Fibroblast of skin of left quadriceps (primary cell): ENCODE results near the gene NFYC.

Experiments used
- DNase-seq, 2 experiments: peaks; one replicate each; pipeline ENCODE4 v3.0.0-alpha.2; 2013; ENCODE audit warnings: low read depth in 2 of 2

NFYC gene

DNA sequence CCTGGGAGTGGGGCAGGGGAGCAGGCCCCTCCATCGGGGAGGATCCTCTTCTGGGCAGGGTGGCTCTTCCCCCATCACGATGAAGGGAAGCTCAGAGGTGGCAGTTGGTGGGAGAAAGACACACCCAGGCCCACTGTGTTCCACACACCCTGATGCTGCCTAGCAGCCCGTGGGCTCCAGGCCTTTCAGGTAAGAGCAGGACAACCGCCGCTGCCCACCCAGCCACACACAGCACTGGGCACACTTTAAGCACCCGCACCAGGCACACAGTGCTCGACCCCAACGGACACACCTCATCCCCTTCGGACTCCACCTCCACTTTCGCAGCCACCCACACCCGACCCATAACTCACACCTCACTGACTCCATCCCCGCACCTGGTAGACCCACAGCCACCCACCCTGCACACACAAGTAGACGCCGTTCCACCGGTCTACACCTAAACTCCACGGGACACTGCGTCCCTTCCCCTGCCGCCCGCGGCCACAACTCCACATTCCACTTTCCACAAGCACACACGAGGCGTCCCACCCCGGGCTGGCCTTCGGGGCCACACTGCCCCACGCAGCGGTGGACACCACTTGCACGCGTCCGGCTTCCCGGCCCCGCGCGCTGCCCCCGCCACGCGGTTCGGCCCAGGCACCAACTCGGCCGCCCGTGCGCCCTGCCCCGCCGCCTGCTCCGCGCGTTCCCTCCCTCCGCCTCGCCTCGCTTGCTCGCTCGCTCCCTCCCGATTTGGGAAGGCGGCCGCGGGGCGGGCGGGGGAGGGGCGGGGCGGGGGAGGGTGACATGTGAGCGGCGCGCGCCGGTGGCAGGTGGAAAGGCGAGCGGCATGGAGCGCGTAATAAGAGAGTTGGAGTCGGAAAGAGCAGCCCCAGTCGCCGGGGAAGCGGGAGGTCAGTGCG lies 91.7 kb downstream of the NFYC start, which contains the start of gene KCNQ4:
KCNQ4 (plus strand) TSS at position 787 of the 905 bp plus-strand sequence. CDS start 307 bp downstream, outside the sequence.
- no peak for DNase-seq

DNA sequence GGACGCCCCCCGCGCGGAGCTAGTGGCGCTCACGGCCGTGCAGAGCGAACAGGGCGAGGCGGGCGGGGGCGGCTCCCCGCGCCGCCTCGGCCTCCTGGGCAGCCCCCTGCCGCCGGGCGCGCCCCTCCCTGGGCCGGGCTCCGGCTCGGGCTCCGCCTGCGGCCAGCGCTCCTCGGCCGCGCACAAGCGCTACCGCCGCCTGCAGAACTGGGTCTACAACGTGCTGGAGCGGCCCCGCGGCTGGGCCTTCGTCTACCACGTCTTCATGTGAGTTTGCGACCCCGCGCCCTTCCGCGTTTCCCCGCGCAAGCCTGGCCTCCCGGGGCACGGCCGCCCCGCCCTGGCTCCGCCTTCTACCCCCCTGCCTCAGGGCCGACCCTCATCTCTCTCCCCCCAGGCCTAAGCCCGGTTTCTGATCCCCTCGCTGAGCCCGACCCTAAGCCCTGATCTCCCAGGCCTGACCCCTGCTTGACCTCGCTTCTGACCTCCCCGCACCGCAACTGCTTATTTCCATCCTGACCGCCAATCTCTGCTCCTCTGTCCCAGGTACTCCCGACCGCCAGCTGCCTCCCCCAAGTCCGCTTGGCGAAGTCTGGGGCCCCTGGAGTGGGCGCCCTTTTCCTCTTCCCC lies 92.8 kb downstream of the NFYC start:
- DNase-seq = no peak

DNA sequence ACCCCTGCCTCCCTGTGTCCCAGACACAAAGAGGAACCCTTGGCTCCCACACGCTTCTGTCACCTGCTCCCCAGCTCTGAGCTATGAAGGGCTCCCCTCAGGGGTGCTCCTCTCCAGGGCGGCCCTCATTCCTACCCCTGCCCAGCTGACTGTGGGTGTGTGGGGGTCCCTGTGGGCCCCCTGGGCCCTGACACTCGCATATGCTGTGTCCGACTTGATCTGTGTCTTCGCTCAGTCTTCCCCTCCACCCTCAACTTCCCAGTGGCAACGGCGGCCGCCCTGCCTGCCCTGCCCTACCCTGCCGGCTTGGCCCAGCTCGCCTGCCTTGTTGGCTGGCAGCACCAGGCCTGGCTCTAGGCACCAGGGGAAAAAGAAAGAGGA lies 93.3 kb downstream of the NFYC start:
- no peak for DNase-seq

DNA sequence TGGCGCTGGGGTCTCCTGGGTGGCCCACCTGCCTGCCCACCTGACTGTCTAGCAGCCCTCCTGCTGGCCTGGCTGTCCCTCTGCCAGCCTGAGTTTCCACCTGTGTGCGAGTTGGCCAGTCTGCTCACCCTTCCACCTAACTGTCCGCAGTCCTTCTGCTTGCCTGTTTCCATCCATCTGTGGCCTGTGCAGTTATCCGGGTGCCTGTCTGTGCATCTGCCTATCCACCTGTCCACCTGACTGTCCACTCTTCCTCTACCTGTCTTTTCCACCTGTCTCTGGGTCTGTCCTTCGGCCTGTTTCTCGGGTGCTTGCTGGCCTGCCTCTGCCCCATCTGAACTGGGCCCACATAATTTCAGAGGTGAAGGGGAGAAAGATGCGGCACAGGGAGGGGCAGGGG lies 93.9 kb downstream of the NFYC start:
- no peak for DNase-seq

DNA sequence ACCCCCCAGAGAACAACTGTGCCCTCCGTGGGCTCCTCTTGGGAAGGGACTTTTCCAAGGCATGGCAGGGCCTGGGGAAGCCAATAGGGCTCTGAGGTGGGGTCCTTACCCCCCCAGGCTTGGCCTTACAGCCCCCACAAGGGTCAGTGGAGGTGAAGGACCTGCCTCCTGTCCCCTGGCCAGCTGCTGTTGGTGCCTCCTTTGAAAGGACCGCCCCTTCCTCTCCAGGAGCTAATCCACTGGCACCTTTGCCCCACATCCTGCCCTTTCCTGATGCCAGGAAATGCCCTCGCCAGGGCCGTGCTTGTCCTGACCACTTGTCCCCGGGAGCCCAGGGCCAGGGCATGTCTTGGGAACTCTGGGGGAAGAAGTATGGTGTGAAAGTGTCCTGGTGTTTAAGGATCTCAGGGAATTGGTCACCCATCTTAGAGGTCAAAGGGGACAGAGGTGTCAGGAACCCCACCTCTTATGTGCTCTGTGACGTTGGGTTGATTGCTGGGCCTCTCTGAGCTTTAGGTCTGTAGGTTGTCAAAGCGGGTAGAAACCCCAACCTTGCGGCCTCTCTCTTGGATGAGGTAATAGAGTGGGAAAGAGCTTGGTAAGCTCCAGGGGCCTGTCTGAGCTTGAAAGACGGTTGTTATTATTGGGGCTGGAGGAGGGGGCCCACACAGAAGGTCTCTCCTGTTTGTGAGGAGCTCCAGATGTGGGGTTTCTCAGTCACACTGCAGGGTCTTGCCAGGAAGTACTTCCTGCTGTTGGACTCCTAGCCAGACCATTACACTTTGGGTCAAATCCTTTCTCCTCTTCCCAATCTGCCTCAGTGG lies 94.9 kb downstream of the NFYC start:
- no peak for DNase-seq

DNA sequence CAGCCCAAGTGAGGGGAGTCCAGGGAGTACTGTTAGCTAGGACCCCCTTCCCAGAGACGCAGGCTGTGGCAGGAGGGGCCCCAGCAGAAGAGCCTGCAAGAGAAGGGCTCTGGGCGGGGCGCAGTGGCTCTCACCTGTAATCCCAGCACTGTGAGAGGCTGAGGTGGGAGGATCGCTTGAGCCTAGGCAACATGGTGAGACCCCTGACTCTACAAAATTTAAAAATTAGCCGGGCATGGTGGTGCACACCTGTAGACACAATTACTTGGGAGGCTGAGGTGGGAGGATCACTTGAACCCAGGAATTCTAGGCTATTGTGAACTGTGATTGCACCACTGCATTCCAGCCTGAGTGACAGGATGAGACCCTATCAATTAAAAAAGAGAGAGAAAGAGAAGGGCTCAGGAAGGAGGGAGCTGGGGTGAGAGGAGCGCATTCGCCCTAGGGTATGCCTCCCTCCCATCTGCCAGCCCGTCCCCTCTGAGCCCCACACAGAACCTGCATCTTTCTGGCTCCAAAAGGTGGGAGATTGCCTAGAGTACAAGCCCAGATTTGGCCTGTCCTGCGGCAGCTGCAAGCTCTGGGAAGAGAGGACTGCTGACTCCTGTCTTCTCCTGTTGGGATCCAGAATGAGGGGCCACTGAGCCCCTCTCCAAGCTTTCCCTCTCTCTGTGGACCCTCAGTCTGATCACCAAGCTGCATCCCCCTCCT lies 95.6 kb downstream of the NFYC start:
- no peak for DNase-seq

DNA sequence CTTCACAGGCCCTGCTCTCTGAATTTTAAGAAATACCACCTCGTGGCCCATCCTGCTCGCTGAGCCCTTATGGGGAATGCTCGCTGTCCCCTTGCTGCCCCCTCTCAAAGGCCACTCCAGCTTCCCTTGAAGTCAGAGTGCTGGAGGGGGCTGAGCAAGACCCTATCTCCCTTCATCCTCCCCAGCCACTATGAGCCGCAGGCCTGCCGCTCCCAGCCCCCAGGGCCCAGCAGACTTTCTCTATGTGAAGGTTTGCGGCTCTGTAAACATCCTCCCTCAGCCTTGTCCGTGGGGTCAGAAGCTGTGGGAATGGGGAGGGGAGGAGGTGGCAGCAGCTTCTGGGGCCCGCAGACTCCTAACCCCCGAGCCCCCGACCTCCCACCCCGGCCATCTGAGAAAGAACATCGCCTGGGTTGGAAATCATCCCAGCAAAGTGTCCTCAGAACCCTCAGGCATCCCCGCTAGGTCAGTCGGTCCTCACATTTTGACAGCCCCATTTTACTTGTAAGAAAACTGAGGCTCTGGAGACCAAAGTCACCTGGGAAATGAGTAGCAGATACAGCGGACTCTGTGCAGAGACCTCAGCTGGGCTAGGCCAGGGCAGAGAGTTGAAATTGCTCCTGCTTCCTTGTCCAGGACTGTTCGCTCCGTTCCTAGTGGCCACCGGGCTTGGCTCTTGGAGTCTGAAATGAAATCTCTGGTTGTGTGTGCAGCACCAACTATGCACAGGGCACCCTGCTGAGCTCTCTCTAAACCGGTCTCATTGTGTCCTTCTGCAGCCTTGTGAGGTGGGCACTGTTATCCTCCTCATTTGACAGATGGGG lies 96.4 kb downstream of the NFYC start:
- no peak for DNase-seq

DNA sequence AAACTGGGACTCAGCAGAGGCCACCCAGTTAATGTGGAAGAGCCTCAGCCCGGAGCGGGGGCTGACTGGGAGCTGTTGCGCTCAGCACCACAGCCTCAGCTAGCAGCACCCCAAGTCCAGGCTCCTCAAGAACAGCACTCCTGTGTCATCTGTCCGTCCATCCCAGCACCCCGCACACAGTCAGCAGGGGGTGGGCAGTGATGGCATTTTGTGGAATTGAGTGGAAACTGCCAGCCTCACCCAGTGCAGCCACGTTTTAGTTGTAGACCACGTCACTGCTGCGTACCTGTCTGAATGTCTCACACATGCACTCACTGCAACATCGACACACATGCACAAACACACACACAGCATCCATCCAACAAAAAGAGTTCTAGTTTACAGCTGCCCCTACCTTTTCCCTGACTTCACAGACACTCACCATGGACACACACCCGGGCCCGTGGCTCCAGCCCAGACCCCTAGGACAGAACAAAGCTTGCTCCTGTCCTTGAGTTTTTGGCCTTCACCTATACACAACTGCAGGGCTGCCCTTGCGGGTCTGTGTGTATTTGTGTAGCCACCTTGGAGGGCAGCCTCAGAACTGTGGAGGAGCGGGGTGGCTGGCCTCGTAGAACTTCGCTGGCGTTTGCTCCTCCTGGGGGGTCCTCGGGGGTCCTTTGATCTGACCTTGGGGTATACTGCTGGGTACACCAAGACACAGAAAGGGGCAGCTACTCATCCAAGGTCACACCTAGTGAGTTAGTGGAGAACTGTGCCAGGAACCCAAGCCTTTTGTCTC lies 97.2 kb downstream of the NFYC start:
- no peak for DNase-seq

DNA sequence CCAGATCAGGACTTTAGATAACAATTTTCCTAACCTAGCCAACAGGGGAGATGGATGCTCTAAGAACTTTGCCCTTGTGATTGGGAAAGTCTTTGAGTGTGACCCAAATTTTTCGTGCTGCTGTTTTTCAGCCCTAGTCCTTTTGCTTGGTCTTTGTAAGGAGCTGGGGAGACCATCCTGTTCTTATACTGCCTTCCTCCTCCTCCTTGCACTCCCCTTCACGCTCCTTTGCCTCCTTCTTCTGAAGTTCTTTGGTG lies 97.8 kb downstream of the NFYC start:
- DNase-seq = no peak

DNA sequence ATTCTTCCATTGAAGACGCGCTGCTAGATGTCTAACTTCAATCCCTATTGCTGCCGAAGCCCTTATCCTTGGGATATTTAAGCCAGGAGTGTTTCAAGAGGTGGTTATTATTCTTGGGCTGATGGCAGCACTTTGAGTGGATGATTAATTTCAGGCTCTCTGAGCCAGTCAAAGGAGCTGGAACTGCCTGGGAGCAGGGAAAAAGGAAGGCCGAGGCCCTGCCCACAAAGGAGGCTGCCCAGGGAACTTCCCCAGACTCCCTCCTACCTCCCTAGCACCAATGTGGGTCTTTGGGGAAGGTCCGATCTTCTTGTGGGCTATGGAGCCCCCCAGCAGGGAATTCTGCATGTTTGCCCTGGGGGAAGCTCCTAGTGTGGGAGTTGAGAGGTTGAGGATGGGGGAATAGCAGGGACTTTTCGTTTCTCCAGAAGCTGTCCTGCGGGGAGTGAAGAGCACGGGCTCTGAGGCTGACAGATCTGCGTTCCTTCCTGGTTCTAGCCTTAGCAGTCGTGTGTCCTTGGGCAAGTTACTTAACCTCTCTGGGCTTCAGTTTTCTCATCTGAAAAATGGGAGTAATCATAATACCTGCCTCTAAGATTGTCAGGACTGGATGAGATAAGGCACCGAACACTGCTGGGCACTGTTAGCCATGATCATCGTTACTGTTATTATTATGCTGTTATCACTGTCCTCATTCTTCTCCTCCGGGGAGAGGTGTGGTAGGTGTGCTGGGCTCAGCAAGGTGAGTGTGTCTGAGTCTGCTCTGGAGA lies 98.3 kb downstream of the NFYC start:
- DNase-seq = no peak

DNA sequence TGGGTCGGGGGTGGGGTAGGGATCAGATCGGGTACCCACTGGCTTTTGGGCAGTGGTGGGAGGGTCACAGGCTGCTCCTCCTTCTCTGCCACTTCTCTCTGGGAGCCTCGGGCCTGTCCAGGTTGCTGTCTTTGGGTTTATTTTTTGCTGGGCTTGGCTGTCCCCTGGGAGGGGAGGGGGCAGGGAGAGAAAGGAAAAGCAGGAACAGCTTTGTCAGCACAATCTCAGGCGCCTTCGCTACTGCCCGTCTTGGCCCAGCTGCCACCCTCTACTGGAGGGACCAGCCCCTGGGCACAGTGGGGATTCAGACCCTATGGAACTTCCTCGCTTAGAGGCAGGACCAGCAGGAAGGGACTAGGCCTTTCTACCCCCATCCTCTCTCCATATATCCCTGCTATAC lies 100.5 kb downstream of the NFYC start:
- no peak for DNase-seq

DNA sequence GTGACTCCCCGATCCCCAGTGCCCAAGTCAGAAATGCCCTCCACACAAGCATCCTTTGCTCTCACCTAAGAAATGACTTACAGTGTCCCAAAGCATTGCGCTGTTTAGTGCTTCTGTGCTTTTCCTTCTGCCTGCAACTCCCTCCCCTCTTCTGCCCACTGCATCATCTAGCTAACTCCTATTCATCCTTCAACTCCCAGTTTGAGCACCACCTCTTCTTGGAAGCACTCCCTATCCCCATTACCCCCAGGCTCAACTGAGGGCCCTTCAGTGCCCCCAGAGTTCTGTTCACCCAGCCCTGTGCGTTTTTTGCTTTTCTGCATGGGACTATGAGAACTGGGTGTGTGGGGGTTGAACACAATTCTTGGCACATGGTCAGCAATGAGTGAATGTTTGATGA lies 102.1 kb downstream of the NFYC start:
- DNase-seq = no peak

DNA sequence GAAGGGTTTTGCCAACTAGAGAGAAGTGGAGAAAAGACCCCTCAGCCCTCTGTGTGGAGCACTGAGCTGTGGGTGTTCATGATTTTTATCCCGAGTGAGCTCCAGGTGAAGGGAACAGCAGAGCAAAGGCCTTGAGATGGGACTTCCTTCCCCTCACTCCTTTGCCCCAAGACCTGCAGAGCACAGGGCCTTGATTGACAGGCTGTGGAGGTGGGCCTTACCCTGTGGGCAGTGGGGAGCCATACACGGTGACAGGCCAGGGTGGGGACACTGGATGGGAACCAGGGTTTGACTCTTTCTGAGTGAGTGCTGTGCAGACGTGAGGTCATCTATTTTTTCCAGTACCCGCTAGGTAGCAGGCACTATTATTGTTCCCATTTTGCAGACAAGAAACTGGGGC lies 102.5 kb downstream of the NFYC start:
- DNase-seq = no peak

DNA sequence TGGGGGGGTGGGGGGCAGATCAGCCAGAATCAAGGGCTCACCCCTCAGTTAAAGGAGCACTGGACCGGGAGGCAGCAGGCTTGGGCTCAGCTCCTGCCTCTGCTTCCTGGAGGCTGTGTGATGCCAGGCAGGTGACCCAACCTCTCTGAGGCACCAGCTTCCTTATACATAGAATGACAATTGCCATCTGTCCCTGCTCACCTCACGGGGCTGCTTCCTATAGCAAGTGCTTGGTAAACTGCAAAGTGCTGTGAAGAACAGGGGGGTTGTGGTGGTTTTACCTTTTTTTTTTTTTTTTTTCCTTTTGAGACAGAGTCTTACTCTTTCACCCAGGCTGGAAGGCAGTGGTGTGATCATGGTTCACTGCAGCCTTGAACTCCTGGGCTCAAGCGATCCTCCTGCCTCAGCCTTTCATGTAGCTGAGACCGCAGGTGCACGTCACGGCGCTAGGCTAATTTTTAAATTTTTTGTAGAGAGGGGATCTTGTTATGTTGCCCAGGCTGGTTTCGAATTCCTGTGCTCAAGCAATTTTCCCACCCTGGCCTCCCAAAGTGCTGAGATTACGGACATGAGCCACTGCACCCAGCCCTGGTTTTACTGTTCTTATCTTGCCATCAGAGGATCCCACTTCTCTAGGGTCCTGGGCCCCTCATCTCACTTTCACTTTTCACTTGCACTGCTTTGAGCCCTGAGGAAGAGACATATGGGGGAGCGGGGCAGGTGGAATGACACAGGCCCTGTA lies 103.6 kb downstream of the NFYC start:
- no peak for DNase-seq

DNA sequence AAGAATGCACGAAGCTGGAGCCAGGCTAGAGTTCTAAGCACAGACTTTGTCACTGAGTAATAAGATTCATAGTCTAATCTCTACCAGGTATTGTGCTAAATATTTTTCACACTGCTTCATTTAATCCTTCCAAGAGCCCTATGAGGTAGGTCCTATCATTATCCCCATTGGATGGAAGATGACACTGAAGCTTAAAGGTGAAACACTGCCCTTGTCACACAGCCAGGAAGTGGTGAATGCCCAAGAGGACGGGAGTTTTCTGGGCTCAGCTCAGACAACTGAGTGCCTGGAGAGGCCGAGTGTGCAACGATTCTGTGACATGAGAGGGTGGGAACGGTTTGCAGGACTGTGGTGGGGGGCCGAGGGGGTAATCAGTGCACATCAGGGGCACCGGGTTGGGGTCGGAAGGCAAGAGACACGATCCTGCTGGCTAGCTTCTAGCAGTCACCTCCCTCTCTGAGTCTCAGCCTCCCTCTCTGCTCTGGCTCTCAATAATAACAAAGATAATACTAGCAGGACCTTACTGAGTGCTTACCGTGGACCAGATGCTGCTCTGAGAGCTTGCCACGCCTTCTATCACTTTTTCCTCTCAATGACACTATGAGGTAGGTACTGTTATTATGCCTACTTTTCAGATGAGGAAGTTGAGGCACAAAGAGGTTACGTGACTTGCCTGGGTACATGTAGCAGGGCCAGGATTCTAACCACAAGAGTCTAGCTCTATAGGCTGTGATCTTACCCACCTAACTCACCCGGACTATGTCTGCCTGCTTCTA lies 104.5 kb downstream of the NFYC start:
- no peak for DNase-seq

DNA sequence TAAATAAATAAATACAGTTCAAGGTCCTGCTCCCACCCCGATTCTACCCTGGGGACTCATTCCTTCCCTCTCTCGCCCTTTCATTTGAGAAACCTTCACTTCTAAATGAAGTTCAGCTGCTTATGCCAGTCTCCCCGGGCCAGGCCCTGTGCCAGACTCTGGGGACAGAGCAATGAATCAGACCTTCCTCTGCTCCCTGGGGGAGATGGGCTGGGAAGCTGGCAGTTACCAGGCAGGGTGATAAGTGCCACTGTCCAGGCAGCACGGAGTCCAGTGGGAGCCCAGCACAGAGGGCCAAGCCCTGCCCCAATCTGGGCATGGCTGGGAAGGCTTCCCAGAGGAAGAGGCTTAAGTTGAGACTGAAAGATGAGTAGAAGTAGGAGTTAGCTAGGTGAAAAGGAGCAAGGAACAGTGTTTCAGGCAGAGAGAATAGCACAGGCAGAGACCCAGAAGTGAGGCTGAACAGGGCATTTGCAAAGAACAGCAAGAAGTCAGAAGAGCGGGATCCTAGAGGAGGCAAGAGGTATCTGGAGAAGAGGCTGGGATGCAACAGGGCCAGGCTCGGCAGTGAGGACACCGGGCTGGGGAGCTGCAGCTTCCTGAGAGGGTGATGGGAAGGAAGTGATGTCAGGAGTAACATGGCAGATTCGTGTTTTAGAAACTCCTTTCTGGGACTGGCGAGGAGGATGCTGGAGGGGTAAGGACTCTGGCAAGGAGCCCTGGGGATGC lies 105.6 kb downstream of the NFYC start:
- no peak for DNase-seq

DNA sequence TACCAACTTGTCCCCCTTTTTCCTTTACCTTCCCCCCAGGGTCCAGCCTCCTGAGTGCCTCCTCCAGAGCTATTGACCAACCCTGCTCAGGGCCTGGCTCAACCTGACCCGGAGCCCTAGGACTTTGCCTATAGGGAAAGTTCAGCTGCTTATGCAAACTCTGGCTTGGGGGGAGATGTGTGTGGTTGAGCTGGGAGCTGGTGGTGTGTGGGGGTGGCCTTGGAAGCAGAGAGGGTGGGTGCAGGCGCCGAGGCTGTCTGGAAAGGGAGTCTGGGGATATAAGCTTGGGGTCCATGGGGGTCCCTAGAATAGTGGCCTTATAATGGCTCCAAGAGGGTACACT lies 106.1 kb downstream of the NFYC start:
- DNase-seq = no peak
